Subcutaneous adipose tissue (tissue), 4 donors: ENCODE measurements around the gene PTPRD. TPM values are rescaled to one million over a fixed set of nuclear protein-coding genes. Genes with fewer than 3 reads are reported as not detected.

ENCODE experiments used
- CTCF ChIP-seq: fragments of 450-650 bp; IDR thresholded peaks from one replicate; pipeline ENCODE4 v1.5.1; 2016; ENCODE audit warnings: low read depth, mild to moderate bottlenecking, control low read depth, antibody characterized with exemption, moderate library complexity
- total RNA-seq, 4 donors: library from RNA; depleted of rRNA; stranded (reverse); fragments of >200 nt; gene quantifications; one replicate each; pipeline ENCODE4 v1.1.0, GENCODE V29; 2016

PTPRD gene
- total RNA-seq, 4 donors from 2014 or later: 5.1 to 17.3 (median 12.1) TPM

GRCh38 chr9:8514760-8515159 is 2098.0 kb downstream of the PTPRD start:
- no peak for TF ChIP-seq CTCF

GRCh38 chr9:8508671-8509290 is 2104.0 kb downstream of the PTPRD start:
- TF ChIP-seq CTCF: no peak

GRCh38 chr9:8494571-8494970 is 2118.2 kb downstream of the PTPRD start:
- TF ChIP-seq CTCF: no peak

- no peak for TF ChIP-seq CTCF
Measured at GRCh38 chr9:8492679-8493078, 2120.1 kb downstream of the PTPRD start.

- no peak for TF ChIP-seq CTCF
Measured at GRCh38 chr9:8492024-8492423, 2120.8 kb downstream of the PTPRD start.

GRCh38 chr9:8491563-8491962 is 2121.2 kb downstream of the PTPRD start:
- no peak for TF ChIP-seq CTCF

GRCh38 chr9:8489835-8490234 is 2123.0 kb downstream of the PTPRD start:
- no peak for TF ChIP-seq CTCF
